ENCODE measurements around the gene OSM.

The OSM gene

GRCh38 chr22:30245181-30245984, 21.3 kb downstream of the OSM start:
- H3K4me3 ChIP-seq (ENCODE audit: control insufficient read depth, low read depth, low read length), result peak overlapping the region; percentile 53
- no peak for TF ChIP-seq CTCF (conservative IDR thresholded peaks at IDR 0.05; ENCODE audit: control insufficient read depth, insufficient read depth, low read depth, low read length)
- no peak for DNase-seq (ENCODE audit: low read depth)

DNA sequence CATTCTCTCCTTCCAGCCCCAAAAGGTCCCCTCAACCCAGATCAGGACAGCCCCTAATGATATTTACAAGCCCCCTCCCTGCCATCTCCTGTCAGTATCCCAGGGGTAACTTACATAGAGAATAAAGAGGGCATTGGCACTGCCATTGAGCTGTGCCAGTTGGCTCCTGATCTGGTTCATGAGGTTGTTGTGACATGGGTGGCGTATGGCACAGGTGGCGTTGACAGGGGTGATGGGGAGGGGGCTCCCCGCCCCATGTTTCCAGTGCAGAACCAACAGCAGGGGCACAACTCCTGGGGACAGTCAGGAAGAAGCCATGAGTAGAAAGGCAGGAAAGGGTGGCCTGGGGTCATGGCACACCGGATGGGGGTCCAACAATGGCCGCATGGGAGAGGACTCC, 22.0 kb downstream of the OSM start:
- no peak overlapping the region for H3K4me3 ChIP-seq (ENCODE audit: control insufficient read depth, low read depth, low read length)
- no peak for TF ChIP-seq CTCF (conservative IDR thresholded peaks at IDR 0.05; ENCODE audit: control insufficient read depth, insufficient read depth, low read depth, low read length)

DNA sequence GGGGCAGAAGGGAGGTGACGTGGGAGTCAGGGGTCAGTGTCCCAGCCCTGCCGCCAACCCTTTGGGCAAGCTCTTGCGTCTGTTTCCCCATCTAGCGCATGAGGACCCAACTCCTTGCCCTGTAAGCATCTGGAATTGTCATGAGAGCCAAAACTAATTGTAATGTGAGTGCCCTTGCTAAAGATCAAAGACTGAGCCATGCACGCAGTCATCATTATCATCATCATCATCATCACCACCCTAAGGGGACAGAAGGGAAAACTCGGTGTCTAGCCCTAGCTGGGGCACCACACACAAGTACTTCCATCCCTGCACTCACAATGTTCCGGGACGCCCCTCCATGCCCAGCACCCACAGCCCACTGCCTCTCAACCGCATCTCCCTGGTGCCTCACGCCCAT, 22.6 kb downstream of the OSM start:
- no peak overlapping the region for H3K4me3 ChIP-seq (ENCODE audit: control insufficient read depth, low read depth, low read length)
- no peak for DNase-seq (ENCODE audit: low read depth)
- no peak for TF ChIP-seq CTCF (conservative IDR thresholded peaks at IDR 0.05; ENCODE audit: control insufficient read depth, insufficient read depth, low read depth, low read length)

More for the DNA sequence above, 22.0 kb downstream of the OSM start:
- DNase-seq (ENCODE audit: low read depth), result no peak

DNA sequence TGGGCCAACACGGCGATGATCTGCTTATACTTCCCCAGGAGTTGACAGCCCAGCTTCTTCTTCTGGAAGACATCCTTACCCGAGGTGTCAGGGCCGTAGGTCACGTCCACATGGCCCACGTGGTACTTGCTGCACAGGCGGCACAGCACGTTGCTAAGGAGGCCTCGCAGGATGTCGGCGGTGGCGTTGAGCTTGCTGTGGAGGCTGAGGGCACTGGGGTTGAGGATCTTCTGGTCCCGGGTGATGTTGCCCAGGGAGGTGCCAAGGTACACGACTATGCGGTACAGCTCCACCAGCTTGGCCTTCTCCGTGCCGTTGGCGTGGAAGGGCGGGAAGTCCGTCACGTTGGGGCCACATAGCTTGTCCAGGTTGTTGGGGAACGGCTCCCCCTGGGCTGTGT, 23.0 kb downstream of the OSM start:
- no peak overlapping the region for H3K4me3 ChIP-seq (ENCODE audit: control insufficient read depth, low read depth, low read length)
- TF ChIP-seq CTCF (conservative IDR thresholded peaks at IDR 0.05; ENCODE audit: control insufficient read depth, insufficient read depth, low read depth, low read length), result no peak
- DNase-seq (ENCODE audit: low read depth), result no peak

DNA sequence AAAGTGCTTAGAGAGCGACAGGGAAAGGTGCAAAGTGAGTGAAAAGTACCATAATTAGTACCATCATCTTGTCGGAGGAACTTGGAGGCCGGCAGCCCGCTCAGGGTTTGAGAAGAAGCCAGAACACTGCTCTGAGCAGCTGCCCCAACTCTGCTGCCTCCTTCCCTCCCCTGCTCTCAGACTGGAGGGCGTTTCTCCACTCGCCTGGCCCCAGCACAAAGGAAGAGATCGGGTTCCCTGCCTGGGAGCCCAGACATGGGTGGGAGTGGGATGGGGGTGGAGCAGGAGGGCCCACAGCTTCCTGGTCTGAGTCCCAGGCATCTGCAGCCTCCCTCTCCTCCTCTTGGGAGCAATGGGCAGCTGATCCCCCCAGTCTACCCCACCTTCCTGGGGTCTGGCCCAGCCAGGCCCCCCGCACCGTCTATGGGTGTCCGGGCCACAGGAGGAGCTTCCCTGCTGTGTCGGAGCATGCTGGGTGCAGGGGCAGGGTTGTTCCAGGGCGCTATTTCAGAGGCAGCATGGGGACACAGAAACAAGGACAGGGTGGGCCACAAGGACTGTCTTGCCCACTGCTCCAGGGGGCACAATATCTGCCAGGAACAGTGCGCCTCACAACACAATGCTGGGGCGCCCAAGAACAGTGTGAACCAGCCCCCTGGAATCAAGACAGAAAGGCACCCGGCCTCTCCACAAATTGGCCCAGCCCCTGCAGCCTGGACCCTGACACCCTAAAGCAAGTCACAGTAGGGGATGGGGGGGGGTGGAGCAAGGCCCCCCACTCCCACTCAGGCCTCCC, 24.9 kb downstream of the OSM start:
- no peak for TF ChIP-seq CTCF (conservative IDR thresholded peaks at IDR 0.05; ENCODE audit: control insufficient read depth, insufficient read depth, low read depth, low read length)
- DNase-seq (ENCODE audit: low read depth), result no peak
- no peak overlapping the region for H3K4me3 ChIP-seq (ENCODE audit: control insufficient read depth, low read depth, low read length)

DNA sequence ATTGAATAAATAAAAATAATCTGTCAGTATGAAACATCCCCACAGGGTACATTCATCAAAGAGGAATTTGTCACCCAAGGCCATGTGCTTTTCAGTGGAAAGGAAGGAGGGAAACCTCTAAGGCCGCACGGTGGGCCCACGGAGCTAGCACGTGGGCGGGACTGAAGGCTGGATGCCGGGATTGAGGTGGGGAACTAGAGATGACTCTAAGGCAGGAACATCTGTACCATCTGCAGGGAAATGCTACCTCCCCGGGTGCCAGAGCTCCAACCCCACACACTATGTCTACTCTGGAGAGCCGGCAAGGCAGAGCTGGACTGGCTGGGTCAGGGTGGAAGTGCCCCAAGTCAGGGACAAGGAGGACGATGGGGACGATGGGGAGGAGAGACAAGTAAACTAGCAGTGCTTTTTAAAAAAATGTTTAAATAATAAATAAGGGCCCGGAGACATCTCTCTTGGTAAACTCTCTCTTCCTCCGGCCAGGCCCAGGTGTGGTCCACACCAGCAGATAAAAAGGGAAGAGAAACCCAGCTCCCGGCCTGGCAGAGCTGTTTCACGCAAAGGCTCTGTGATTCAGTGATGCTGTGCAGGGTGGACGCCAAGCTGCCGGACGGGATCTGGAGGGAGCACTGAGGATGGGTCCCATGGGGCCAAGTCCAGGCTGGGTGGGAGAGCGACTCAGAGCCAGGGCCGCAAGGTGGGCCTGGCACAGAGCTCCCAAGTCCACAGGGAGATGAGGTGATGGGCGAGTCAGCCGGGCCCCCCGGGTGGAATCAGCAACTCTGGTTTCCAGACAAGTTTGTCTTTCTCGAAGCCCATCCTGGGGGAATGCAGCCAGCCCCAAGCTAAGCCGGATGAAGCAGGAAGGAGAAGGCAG, 25.9 kb downstream of the OSM start:
- peak; percentile 25 for DNase-seq (ENCODE audit: low read depth)
- H3K4me3 ChIP-seq (ENCODE audit: control insufficient read depth, low read depth, low read length), result no peak overlapping the region
- no peak for TF ChIP-seq CTCF (conservative IDR thresholded peaks at IDR 0.05; ENCODE audit: control insufficient read depth, insufficient read depth, low read depth, low read length)

All from fibroblast of mammary gland (primary cell).